ENCODE data around the gene PRMT6.

Gene PRMT6

DNA sequence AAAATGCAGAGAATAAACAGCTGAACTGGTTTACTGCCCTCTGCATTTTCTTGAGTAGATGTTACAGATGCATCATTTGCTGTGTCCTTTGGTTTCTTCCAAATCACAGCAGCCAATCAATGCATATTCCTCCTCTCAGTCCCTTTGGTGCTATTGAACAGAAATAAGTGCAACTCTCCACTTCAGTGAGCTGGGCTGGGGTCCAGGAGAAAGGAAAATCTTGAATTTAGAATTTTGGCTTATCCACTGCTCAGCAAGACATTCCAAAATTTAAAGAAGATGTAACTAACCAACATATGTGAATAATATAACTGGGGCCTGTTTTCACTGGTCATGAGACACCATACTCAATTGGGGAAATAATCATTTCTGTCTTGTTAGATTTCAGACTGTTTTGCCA, 39.2 kb downstream of the PRMT6 start:
- DNase-seq, result no peak

DNA sequence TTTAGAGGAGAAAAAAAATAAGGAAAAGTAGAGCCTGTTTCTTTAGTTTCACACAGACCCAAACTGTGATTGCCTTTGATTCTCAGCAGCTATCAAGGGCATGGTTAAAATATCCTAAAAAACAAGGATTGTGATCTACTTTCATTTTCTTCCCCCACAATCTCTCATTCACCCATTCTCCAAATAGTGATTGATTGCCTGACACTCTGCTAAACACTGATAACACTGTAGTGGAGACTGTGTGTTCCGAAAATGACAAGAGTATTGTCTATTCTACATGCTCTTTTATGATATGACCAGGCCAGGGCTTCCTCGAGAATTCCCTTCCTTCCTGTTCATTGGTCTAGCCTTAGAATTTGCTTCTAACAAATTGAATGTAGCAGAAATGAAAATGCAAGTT, 40.2 kb downstream of the PRMT6 start:
- DNase-seq, result no peak

DNA sequence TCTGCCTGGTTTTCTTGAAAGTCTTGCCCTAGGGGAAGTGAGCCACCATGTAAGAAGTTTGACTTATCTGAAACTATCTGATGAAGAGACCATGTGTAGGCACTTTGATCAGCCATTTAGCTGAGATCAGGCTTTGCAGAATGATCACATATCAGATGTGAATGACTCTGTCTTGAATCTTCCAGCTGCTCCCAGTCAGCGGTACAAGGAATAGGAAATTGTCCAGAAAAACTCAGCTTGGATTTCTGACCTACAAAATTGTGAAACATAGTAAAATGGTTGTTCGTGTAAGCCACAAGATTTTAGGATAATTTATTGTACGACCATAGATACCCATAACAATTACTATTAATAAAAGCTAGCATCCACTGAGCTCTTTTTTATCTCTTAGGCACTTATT, 42.5 kb downstream of the PRMT6 start:
- DNase-seq, result no peak

DNA sequence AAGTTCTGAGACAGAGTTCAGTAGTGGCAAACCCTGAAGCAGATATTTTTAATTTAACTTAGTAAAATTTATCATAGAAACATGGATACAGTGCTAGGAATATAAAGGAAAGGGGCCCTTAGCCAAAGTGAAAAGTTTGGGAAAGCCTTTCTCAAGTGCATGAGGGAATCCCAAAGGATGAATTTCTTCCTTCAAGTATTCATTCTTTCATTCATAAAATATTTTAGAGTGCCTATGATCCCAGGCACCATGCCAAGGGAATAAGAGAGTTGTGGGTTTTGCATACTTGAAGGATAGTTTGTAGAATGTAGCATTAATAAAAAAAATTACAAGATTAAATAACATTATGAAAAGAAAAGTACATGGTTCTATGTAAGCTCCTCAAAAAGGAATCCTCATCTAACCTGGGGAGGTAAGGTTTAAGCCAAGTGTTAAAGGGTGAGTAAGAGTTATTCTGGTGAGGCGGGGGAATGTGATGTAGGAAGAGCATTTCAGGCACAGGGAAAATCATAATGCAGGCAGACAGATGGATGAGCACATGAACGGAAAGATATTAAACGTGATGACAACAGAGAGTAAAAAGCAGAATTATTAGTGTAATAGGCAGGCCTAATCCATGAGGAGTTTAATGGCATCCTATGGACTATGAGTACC, 44.0 kb downstream of the PRMT6 start:
- no peak for DNase-seq

DNA sequence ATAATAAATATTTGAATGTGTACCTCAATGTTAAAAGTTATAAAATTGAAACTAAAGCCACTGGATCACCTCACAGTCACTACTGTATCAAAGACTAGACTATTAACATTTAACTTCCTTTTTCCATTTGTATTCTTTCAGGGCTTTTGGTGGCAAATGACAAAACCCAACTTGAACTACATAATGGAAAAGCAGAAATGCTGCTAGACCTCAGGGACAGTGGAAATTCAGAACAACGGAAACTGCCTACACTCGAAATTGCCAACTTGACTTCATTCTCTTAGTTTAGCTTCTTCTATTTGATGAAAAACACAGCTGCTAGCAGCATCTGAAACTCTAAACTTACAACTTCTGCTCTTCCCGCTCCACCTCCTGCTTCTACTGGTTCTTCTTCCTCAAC, 49.4 kb downstream of the PRMT6 start:
- DNase-seq, result no peak
